Mesendoderm (in vitro differentiated cells): ENCODE results near the gene DNAJA3.

ENCODE experiments used
- DNase-seq: peaks from one replicate; pipeline ENCODE4 v3.0.0; 2013
- H2AK5ac ChIP-seq: 2 replicates; pipeline ENCODE4 v1.6.1; 2013; ENCODE audit warnings: low read length, inconsistent platforms
- H2BK120ac ChIP-seq: 2 replicates; pipeline ENCODE4 v1.6.1; 2013; ENCODE audit warnings: low read depth, mild to moderate bottlenecking, low read length, moderate library complexity, mixed read lengths
- H2BK15ac ChIP-seq: replicated peaks from 2 replicates; pipeline ENCODE4 v1.6.1; 2013; ENCODE audit warnings: low read depth, mild to moderate bottlenecking, moderate library complexity
- H2BK5ac ChIP-seq: 2 replicates; pipeline ENCODE4 v1.6.1; 2013; ENCODE audit warnings: low read length, inconsistent platforms
- H3K18ac ChIP-seq: 2 replicates; pipeline ENCODE4 v1.6.1; 2013; ENCODE audit warnings: mild to moderate bottlenecking, low read length, mixed read lengths
- H3K23ac ChIP-seq: one replicate; pipeline ENCODE4 v1.6.1; 2013; ENCODE audit warnings: low read length
- H3K27ac ChIP-seq: 2 replicates; pipeline ENCODE4 v1.5.1; 2013; ENCODE audit warnings: low read depth, mild to moderate bottlenecking, inconsistent platforms, low read length, moderate library complexity
- H3K27me3 ChIP-seq: 2 replicates; pipeline ENCODE4 v1.6.1; 2013; ENCODE audit warnings: low read length, control low read depth, mild to moderate bottlenecking, inconsistent platforms; ENCODE audit not compliant: insufficient read depth, poor library complexity
- H3K36me3 ChIP-seq: 2 replicates; pipeline ENCODE4 v1.6.1; 2013; ENCODE audit warnings: low read length, inconsistent platforms; ENCODE audit not compliant: control insufficient read depth, insufficient read depth
- H3K4ac ChIP-seq: one replicate; pipeline ENCODE4 v1.6.1; 2013; ENCODE audit warnings: low read depth, mild to moderate bottlenecking, low read length, moderate library complexity
- H3K4me1 ChIP-seq: 2 replicates; pipeline ENCODE4 v1.6.1; 2013; ENCODE audit warnings: low read depth, low read length, inconsistent platforms; ENCODE audit not compliant: control insufficient read depth
- H3K4me2 ChIP-seq: 2 replicates; pipeline ENCODE4 v1.6.1; 2013; ENCODE audit warnings: low read length
- H3K4me3 ChIP-seq: 2 replicates; pipeline ENCODE4 v1.5.1; 2013; ENCODE audit warnings: mild to moderate bottlenecking, low read length
- H3K56ac ChIP-seq: one replicate; pipeline ENCODE4 v1.6.1; 2013; ENCODE audit warnings: low read length
- H3K79me1 ChIP-seq: 2 replicates; pipeline ENCODE4 v1.6.1; 2013; ENCODE audit warnings: low read length, inconsistent platforms
- H3K79me2 ChIP-seq: 2 replicates; pipeline ENCODE4 v1.6.1; 2013; ENCODE audit warnings: mild to moderate bottlenecking, low read length; ENCODE audit not compliant: control insufficient read depth, insufficient read depth
- H3K9ac ChIP-seq: 2 replicates; pipeline ENCODE4 v1.6.1; 2013; ENCODE audit warnings: low read length, inconsistent platforms
- H4K5ac ChIP-seq: one replicate; pipeline ENCODE4 v1.6.1; 2013; ENCODE audit warnings: low read length
- H4K8ac ChIP-seq: one replicate; pipeline ENCODE4 v1.6.1; 2013; ENCODE audit warnings: low read depth, mild to moderate bottlenecking, control low read depth, low read length, moderate library complexity
- WGBS: extraction: QIAGEN DNeasy Blood & Tissue Kit; methylation state at CpG from one replicate; pipeline ENCODE4 v1.1.7; 2013; ENCODE audit warnings: low lambda C conversion rate, missing lambda C conversion rate; ENCODE audit not compliant: insufficient coverage; ENCODE audit errors: extremely low coverage; 5-methylcytosine and 5-hydroxymethylcytosine counted together

The DNAJA3 gene

GRCh38 chr16:4450931-4451519 lies 25.4 kb downstream of the DNAJA3 start:
- H3K27ac ChIP-seq: no peak overlapping the region
- no peaks in the 10 kb centered on the region for H3K27me3 ChIP-seq
- H4K5ac ChIP-seq: no peak overlapping the region
- H2BK5ac ChIP-seq: no peak overlapping the region
- H3K4me3 ChIP-seq: no peak overlapping the region
- no peak overlapping the region for H4K8ac ChIP-seq
- no peaks in the 10 kb centered on the region for H3K79me1 ChIP-seq
- no peak overlapping the region for H2BK15ac ChIP-seq
- H3K79me2 ChIP-seq: no peaks in the 10 kb centered on the region
- no CpG with 5 or more reads among the region's 14 CpGs for WGBS
- H3K23ac ChIP-seq: no peak overlapping the region
- H3K4me1 ChIP-seq: no peaks in the 10 kb centered on the region
- peaks cover 6% of the 10 kb centered on the region for H3K36me3 ChIP-seq
- no peak overlapping the region for H3K4ac ChIP-seq
- H3K18ac ChIP-seq: no peak overlapping the region
- no peak overlapping the region for H2BK120ac ChIP-seq
- H3K9ac ChIP-seq: no peak overlapping the region
- H3K4me2 ChIP-seq: no peak overlapping the region
- H3K56ac ChIP-seq: no peak overlapping the region
- no peak overlapping the region for H2AK5ac ChIP-seq
- DNase-seq: peak; percentile 30

GRCh38 chr16:4452674-4453073 lies 27.0 kb downstream of the DNAJA3 start:
- H3K79me2 ChIP-seq: no peaks in the 10 kb centered on the region
- no peak overlapping the region for H4K8ac ChIP-seq
- no peak overlapping the region for H3K4me2 ChIP-seq
- no peak overlapping the region for H2BK5ac ChIP-seq
- H3K79me1 ChIP-seq: no peaks in the 10 kb centered on the region
- peaks cover 6% of the 10 kb centered on the region for H3K36me3 ChIP-seq
- H3K56ac ChIP-seq: no peak overlapping the region
- no CpG with 5 or more reads among the region's 5 CpGs for WGBS
- H2BK120ac ChIP-seq: no peak overlapping the region
- no peak overlapping the region for H2AK5ac ChIP-seq
- no peak overlapping the region for H2BK15ac ChIP-seq
- no peaks in the 10 kb centered on the region for H3K4me1 ChIP-seq
- no peak overlapping the region for H3K27ac ChIP-seq
- H4K5ac ChIP-seq: no peak overlapping the region
- H3K23ac ChIP-seq: no peak overlapping the region
- no peaks in the 10 kb centered on the region for H3K27me3 ChIP-seq
- no peak overlapping the region for H3K9ac ChIP-seq
- no peak overlapping the region for H3K4me3 ChIP-seq
- H3K4ac ChIP-seq: no peak overlapping the region
- no peak for DNase-seq
- H3K18ac ChIP-seq: no peak overlapping the region

- H3K27me3 ChIP-seq: no peaks in the 10 kb centered on the region
- WGBS: no CpG with 5 or more reads among the region's 9 CpGs
- H3K23ac ChIP-seq: no peak overlapping the region
- H3K4me3 ChIP-seq: no peak overlapping the region
- no peak overlapping the region for H3K4me2 ChIP-seq
- no peak overlapping the region for H3K56ac ChIP-seq
- H3K27ac ChIP-seq: no peak overlapping the region
- H3K36me3 ChIP-seq: peaks cover 6% of the 10 kb centered on the region
- H3K4me1 ChIP-seq: no peaks in the 10 kb centered on the region
- H4K8ac ChIP-seq: no peak overlapping the region
- DNase-seq: peak; percentile 35
- no peak overlapping the region for H2BK5ac ChIP-seq
- H2BK120ac ChIP-seq: no peak overlapping the region
- H4K5ac ChIP-seq: no peak overlapping the region
- H2BK15ac ChIP-seq: no peak overlapping the region
- H2AK5ac ChIP-seq: no peak overlapping the region
- no peaks in the 10 kb centered on the region for H3K79me1 ChIP-seq
- H3K4ac ChIP-seq: no peak overlapping the region
- H3K18ac ChIP-seq: no peak overlapping the region
- no peaks in the 10 kb centered on the region for H3K79me2 ChIP-seq
- no peak overlapping the region for H3K9ac ChIP-seq
These were observed 29.0 kb downstream of the DNAJA3 start for GRCh38 chr16:4454623-4455022.

- no peak overlapping the region for H2AK5ac ChIP-seq
- no peak overlapping the region for H3K23ac ChIP-seq
- H3K4ac ChIP-seq: no peak overlapping the region
- no peak overlapping the region for H4K5ac ChIP-seq
- no CpG with 5 or more reads among the region's 14 CpGs for WGBS
- DNase-seq: no peak
- H3K4me1 ChIP-seq: no peaks in the 10 kb centered on the region
- H3K27ac ChIP-seq: no peak overlapping the region
- no peaks in the 10 kb centered on the region for H3K27me3 ChIP-seq
- no peaks in the 10 kb centered on the region for H3K79me2 ChIP-seq
- no peak overlapping the region for H2BK5ac ChIP-seq
- H3K4me3 ChIP-seq: no peak overlapping the region
- H3K9ac ChIP-seq: no peak overlapping the region
- H2BK15ac ChIP-seq: no peak overlapping the region
- no peak overlapping the region for H4K8ac ChIP-seq
- no peak overlapping the region for H3K18ac ChIP-seq
- H3K56ac ChIP-seq: no peak overlapping the region
- no peak overlapping the region for H3K4me2 ChIP-seq
- no peak overlapping the region for H2BK120ac ChIP-seq
- peaks cover 6% of the 10 kb centered on the region for H3K36me3 ChIP-seq
- no peaks in the 10 kb centered on the region for H3K79me1 ChIP-seq
These were observed 29.4 kb downstream of the DNAJA3 start for GRCh38 chr16:4455081-4455480.

GRCh38 chr16:4455951-4456350 lies 30.3 kb downstream of the DNAJA3 start:
- Histone ChIP-seq H3K4ac (no peak overlapping the region), H3K36me3 (peaks cover 5% of the 10 kb centered on the region), H3K23ac (no peak overlapping the region), H3K4me3 (no peak overlapping the region), H2AK5ac (no peak overlapping the region), H3K56ac (no peak overlapping the region), H3K27ac (no peak overlapping the region), H3K4me2 (no peak overlapping the region), H3K79me2 (no peaks in the 10 kb centered on the region), H4K5ac (no peak overlapping the region), H4K8ac (no peak overlapping the region), H2BK120ac (no peak overlapping the region), H3K79me1 (no peaks in the 10 kb centered on the region), H2BK15ac (no peak overlapping the region), H2BK5ac (no peak overlapping the region), H3K9ac (no peak overlapping the region), H3K4me1 (no peaks in the 10 kb centered on the region), H3K27me3 (no peaks in the 10 kb centered on the region), H3K18ac (no peak overlapping the region)
- no peak for DNase-seq
- no CpG with 5 or more reads among the region's 10 CpGs for whole genome bisulfite sequencing

- no peak for DNase-seq
- H3K18ac ChIP-seq: no peak overlapping the region
- no CpG with 5 or more reads among the region's 5 CpGs for WGBS
- no peak overlapping the region for H2BK5ac ChIP-seq
- no peak overlapping the region for H3K27ac ChIP-seq
- no peak overlapping the region for H4K5ac ChIP-seq
- no peak overlapping the region for H3K4me3 ChIP-seq
- H3K23ac ChIP-seq: no peak overlapping the region
- H3K4ac ChIP-seq: no peak overlapping the region
- H3K27me3 ChIP-seq: no peaks in the 10 kb centered on the region
- H3K56ac ChIP-seq: no peak overlapping the region
- no peaks in the 10 kb centered on the region for H3K79me2 ChIP-seq
- H3K79me1 ChIP-seq: no peaks in the 10 kb centered on the region
- H2AK5ac ChIP-seq: no peak overlapping the region
- no peak overlapping the region for H4K8ac ChIP-seq
- H3K9ac ChIP-seq: no peak overlapping the region
- peaks cover 8% of the 10 kb centered on the region for H3K36me3 ChIP-seq
- H2BK120ac ChIP-seq: no peak overlapping the region
- H3K4me1 ChIP-seq: no peaks in the 10 kb centered on the region
- H2BK15ac ChIP-seq: no peak overlapping the region
- no peak overlapping the region for H3K4me2 ChIP-seq
These were observed 35.2 kb downstream of the DNAJA3 start for GRCh38 chr16:4460936-4461249.
